ENCODE results near the gene RAP1A.
"Not testable (repeated sequence)": the region's sequence is repeated elsewhere in the genome, so short reads cannot be mapped to it uniquely, and the experiment has no call there.

The RAP1A gene

GRCh38 chr1:111671852-111672251 is 52.3 kb downstream of the RAP1A start:
- DNase-seq: no peak

DNA sequence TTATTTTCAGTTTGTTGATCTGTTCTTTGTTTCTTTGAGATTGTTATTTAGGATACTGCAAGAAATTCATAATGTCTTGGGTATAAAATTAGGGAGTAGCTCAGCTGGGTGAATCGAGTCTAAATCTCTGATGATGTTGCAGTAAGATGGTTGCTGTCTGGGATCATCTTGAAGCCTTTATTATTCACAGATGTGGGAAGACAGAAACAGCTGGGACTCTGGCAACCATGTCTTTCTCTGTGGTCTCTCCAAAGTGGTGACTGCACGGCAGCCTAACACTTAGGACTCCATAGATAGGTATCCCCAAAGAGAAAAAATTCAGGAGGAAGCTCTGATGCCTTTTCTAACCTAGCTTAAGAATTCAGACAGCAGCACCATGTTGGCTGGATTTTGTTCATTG is 52.7 kb downstream of the RAP1A start:
- DNase-seq: no peak

DNA sequence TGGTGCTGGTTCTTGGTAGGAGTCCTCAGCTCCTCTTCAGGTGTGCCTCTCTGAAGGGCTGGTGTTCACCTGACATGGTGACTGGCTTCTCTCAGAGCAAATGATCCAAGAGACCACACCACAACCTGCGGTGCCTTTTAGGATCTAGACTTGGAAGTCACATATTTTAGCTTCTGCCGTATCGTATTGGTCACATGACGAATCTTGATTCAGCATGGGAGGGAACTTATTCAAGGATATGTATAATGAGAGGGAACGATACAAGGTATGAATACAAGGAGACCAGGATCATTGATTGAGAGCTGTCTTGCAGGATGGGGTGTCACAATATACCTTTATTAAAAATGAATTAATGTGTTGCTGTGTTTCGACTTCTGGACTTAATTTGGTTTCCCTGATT is 58.0 kb downstream of the RAP1A start:
- DNase-seq: no peak

DNA sequence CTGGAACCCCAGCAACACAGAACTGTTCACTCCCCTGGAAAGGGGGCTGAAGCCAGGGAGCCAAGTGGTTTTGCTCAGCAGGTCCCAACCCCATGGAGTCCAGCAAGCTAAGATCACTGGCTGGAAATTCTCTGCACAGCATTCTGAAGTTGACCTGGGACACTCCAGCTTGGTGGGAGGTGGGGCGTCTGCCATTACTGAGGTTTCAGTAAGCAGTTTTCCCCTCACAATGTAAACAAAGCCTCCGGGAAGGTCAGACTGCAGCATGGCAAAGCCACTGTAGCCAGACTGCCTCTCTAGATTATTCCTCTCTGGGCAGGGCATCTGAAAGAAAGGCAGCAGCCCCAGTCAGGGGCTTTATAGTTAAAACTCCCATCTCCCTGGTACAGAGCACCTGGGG is 60.0 kb downstream of the RAP1A start:
- no peak for DNase-seq

- DNase-seq: not testable (repeated sequence)
Observed at GRCh38 chr1:111680212-111680800, 60.7 kb downstream of the RAP1A start.

- DNase-seq: not testable (repeated sequence)
Observed at GRCh38 chr1:111685293-111686153, 65.9 kb downstream of the RAP1A start.

DNA sequence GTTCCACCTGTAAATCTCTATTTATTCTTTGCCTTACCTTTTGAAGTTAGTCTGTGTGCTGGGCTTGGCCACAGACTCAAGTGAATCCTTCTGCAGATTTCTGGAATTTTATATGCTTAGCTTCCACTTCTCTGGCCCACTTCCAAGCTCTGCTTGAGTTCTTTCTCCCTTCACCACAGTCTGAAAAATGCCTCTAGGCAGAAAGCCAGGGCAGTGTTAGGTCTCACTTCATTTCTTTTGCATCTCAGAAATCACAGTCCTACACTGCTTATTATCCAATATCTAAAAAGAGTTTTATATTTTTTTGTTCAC is 70.7 kb downstream of the RAP1A start:
- no peak for DNase-seq

DNA sequence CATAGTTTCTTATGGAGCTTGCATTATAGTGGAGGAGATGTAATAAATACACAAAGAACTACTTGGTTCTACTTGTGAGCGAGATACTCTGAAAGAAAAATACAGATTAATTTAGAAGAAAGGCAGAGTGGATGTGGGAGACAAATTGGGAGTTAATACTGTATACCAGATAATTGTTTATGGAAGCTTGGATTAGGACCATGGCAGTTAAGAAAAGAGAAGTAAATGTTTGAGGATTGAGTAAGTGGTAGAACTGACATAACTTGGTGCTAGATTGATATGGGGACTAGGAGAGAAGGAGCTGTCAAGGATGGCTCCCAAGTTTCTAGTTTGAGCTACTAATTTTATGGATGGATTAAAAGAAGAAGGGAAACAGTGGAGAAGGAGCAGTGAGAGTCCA is 72.3 kb downstream of the RAP1A start:
- no peak for DNase-seq

GRCh38 chr1:111695801-111696200 is 76.2 kb downstream of the RAP1A start:
- no peak for DNase-seq

- no peak for DNase-seq
Observed at GRCh38 chr1:111696330-111696729, 76.7 kb downstream of the RAP1A start.

DNA sequence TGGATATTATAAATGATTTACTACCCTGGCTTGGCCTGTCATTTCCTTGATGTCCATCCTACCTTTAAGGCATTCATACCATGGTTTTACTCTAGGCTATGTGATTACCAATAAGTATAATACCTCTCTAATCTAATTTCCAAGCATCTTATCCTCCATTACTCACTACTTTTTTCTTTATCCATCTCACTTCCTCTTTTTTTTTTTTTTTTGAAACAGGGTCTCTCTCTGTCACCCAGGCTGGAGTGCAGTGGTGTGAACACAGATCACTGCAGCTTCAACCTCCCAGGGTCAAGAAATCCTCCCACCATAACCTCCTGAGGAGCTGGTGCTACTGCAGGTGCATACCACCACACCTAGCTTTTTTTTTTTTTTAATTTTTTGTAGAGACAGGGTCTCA is 79.7 kb downstream of the RAP1A start:
- DNase-seq: no peak

DNA sequence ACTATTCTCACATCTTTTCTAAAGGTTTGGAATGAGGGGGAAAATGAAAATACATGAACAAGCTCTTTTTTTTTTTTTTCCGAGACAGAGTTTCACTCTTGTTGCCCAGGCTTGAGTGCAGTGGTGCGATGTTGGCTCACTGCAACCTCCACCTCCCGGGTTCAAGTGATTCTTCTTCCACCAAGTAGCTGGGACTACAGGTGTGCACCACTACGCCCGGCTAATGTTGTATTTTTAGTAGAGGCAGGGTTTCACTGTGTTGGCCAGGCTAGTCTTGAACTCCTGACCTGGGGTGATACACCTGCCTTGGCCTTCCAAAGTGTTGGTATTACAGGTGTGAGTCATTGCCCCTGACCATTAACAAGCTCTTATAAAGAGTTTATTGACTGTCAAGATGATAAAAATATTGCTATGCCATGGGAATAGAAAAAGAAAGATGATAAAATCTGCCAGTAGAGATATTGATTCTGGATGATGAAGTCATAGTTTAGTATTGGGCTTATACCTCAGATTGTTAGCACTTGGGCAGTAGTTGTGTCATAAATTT is 83.0 kb downstream of the RAP1A start:
- DNase-seq: no peak

- DNase-seq: no peak
Observed at GRCh38 chr1:111704240-111704639, 84.7 kb downstream of the RAP1A start.

- DNase-seq: no peak
Observed at GRCh38 chr1:111704776-111705175, 85.2 kb downstream of the RAP1A start.

GRCh38 chr1:111705841-111706240 is 86.3 kb downstream of the RAP1A start:
- no peak for DNase-seq

DNA sequence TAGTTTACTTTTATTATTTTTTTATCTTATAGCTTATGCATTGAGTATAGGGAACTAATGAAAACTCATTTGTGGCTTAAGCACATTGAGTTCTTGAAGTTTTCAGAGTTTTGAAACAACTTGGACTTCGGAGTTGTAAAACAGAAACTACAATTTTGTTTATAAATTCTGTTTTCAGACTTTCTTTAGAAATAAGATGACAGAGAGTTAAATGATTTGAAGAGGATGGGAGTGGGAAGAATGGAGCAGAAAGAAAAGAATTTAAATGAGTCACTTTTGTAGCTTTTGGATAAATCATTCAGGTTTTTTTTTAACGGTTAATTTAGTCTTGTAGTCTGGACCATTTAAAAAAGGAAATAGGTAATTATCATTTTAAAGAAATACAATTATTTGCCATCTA is 87.3 kb downstream of the RAP1A start:
- DNase-seq: no peak

- no peak for DNase-seq
Observed at GRCh38 chr1:111707906-111708305, 88.3 kb downstream of the RAP1A start.

- no peak for DNase-seq
Observed at GRCh38 chr1:111709986-111710385, 90.4 kb downstream of the RAP1A start.

DNA sequence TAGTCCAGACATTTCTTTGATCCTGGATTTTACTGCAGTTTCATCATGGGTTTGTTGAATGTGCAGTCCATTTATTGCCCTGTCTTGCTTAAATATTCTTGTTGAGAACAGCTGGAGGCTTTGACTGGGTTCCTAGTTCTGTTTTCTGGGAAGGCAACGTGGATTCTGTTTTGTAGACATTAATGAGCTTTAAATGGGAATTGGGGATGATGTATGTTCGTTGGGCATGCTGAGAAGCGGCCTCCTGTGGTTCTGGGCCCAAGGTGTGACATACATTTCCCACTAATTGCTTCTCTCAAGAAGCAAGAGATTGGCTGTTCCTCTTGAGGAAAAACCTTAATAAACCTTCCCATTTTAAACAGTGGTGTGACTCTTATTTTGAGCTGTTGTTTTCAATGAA is 96.7 kb downstream of the RAP1A start:
- DNase-seq: no peak

DNA sequence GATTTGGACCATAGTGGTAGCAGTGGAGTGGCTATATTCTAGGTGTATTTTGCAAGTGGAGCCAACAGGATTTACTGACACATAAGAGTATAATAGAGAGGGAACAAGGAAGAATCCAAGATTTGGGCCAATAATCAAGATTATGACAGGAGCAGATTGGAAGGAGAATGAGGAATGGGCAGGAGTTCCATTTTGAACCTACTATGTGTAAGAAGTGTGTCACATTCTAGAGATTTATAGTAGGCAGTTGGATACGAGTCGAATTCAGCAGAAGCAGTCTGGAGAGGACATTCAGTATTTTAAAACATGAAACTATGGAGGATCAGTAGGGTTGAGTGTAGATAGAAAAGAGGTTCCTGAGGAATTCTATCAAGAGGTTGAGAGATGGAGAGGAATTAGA is 97.9 kb downstream of the RAP1A start:
- DNase-seq: no peak

- DNase-seq: no peak
Observed at GRCh38 chr1:111719135-111719534, 99.5 kb downstream of the RAP1A start.

DNA sequence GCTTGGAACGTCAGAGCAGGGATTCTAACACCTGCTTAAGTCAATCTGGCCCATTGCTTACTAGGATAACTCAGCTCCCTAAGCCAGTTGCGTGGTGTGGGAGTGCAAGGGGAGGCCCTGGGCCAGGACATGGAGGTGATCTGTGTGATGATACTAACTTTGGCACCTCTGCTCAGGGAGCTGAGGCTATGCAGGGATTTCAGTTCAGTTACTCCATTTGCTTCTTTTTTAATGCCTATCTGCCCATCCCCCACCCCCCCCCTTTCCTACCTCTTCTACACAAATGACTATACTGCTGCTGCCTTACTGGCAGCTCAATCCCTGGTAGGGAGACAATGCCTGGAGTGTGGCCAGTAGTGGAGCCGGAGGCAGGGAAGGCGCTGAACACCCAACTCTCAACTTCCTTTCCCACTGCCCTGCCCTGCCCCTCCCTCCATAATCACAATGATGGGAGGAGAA is 100.1 kb downstream of the RAP1A start:
- DNase-seq: no peak

DNA sequence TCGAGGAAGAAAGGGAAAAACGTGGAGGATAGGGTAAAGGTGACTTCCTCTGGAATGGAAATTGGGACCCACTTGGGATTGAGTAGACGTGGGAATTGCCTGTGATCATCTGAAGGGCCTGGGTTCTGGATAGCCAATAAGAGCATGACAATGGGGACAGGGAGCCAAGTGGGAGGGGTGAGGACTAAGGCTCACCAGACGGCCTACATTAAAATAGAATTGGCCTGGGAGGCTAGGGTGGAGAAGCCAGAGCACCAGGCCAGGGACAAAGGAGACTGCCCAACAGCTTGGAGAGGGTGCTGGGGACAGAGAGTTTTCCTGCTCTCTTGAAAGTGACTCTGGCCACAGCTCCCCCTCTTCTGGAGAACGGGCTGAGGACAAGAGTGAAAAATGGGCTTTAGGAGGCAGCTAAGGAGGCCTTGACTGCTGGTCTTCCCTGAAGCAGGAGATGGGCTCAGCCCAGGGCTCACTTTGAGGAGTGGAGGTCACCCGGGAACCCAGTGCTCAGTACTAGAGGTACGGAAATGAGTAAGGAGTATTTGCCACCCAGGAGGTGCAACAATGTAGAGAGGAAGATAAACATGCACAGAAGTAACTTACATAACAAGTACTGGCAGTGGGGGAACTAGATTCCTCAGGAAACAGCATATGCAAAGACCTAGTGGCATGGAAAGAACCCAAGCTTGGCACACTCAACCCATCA is 100.8 kb downstream of the RAP1A start:
- DNase-seq: no peak

Data from activated CD4-positive, alpha-beta T cell treated with anti-CD3 and anti-CD28 coated beads for 48 hours (primary cell).